Endothelial cell of umbilical vein (primary cell): Measurements from ENCODE around the gene CALR3.
"Not testable (repeated sequence)": the region's sequence is repeated elsewhere in the genome, so short reads cannot be mapped to it uniquely, and the experiment has no call there.

ENCODE experiments used
- EZH2 ChIP-seq: IDR thresholded peaks from 2 replicates; pipeline ENCODE4 v1.6.1; 2012; ENCODE audit warnings: borderline replicate concordance, low read depth, mild to moderate bottlenecking, moderate library complexity, low read length, inconsistent platforms; ENCODE audit not compliant: severe bottlenecking
- POLR2A ChIP-seq: IDR thresholded peaks from 2 replicates; pipeline ENCODE4 v1.6.1; 2012; ENCODE audit warnings: low read depth, mild to moderate bottlenecking, control low read depth, low read length
- POLR2AphosphoS5 ChIP-seq: IDR thresholded peaks from 2 replicates; pipeline ENCODE4 v1.6.1; 2012; ENCODE audit warnings: low read depth, mild to moderate bottlenecking, control low read depth, low read length, moderate library complexity; ENCODE audit not compliant: insufficient read depth
- TF ChIP-seq, protein P1 (sequence below), 2 donors: IDR thresholded peaks; 1 replicate in 1 of 2; 2 replicates in 1 of 2; pipeline ENCODE4 v1.5.1; 2011; ENCODE audit warnings: low read length in 2 of 2, mild to moderate bottlenecking in 2 of 2, moderate library complexity in 2 of 2, control low read depth in 1 of 2, inconsistent platforms in 1 of 2, low read depth in 1 of 2; ENCODE audit not compliant: insufficient read depth in 1 of 2; ENCODE audit errors: extremely low read depth in 1 of 2
- TF ChIP-seq, protein P2 (sequence below): IDR thresholded peaks from 2 replicates; pipeline ENCODE4 v1.6.1; 2011; ENCODE audit not compliant: insufficient read depth, insufficient read length

DNA sequence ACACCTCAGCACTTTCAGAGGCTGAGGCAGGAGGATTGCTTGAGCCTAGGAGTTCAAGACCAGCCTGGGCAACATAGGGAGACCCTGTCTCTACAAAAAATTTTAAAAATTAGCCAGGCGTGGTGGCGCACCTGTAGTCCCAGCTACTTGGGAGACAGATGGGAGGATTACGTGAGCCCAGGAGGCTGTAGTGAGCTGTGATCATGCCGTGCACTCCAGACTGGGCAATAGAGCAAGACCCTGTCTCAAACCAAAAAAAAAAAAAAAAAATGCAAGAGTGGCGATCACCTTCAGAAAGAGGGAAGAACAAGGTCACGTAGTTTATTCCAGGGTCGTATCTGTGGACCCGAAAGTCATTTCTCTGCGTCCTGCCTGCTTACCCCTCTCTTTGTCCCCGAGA, 16.6 kb upstream of the CALR3 start:
- TF ChIP-seq, protein P1, sequence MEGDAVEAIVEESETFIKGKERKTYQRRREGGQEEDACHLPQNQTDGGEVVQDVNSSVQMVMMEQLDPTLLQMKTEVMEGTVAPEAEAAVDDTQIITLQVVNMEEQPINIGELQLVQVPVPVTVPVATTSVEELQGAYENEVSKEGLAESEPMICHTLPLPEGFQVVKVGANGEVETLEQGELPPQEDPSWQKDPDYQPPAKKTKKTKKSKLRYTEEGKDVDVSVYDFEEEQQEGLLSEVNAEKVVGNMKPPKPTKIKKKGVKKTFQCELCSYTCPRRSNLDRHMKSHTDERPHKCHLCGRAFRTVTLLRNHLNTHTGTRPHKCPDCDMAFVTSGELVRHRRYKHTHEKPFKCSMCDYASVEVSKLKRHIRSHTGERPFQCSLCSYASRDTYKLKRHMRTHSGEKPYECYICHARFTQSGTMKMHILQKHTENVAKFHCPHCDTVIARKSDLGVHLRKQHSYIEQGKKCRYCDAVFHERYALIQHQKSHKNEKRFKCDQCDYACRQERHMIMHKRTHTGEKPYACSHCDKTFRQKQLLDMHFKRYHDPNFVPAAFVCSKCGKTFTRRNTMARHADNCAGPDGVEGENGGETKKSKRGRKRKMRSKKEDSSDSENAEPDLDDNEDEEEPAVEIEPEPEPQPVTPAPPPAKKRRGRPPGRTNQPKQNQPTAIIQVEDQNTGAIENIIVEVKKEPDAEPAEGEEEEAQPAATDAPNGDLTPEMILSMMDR (IDR thresholded peaks at IDR 0.05; ENCODE audit: extremely low read depth in 1 of 2, insufficient read depth in 1 of 2, low read depth in 1 of 2, low read length in 2 of 2), result not testable (repeated sequence)
- not testable (repeated sequence) for TF ChIP-seq EZH2, POLR2AphosphoS5, POLR2A
- TF ChIP-seq, protein P2, sequence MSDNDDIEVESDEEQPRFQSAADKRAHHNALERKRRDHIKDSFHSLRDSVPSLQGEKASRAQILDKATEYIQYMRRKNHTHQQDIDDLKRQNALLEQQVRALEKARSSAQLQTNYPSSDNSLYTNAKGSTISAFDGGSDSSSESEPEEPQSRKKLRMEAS, result not testable (repeated sequence)
